Right cardiac atrium (tissue), 5 donors: ENCODE measurements around the gene C12orf76. TPM values are rescaled to one million over a fixed set of nuclear protein-coding genes. Genes with fewer than 3 reads are reported as not detected.

Source experiments
- ATAC-seq, 2 donors: fragments of 200-7000 bp; cut with Tn5 transposase; one replicate each; pipeline versions ENCODE4 v1.8.0 to v1.9.1; 2020; ENCODE audit warnings: moderate library complexity in 2 of 2, mild to moderate bottlenecking in 1 of 2
- DNase-seq, 3 donors: peaks; one replicate each; pipeline ENCODE4 v3.0.0-alpha.2; 2020
- H3K27ac ChIP-seq: one replicate; pipeline ENCODE4 v1.5.1; 2013; ENCODE audit warnings: mild to moderate bottlenecking, low read length, control low read depth, moderate library complexity
- H3K27me3 ChIP-seq: one replicate; pipeline ENCODE4 v1.6.1; 2013; ENCODE audit not compliant: control insufficient read depth, insufficient read depth
- H3K4me1 ChIP-seq: one replicate; pipeline ENCODE4 v1.6.1; 2013; ENCODE audit warnings: low read length; ENCODE audit not compliant: control insufficient read depth, insufficient read depth
- H3K4me3 ChIP-seq: one replicate; pipeline ENCODE4 v1.5.1; 2013; ENCODE audit warnings: low read length, control low read depth
- H3K9me3 ChIP-seq: one replicate; pipeline ENCODE4 v1.6.1; 2013; ENCODE audit warnings: low read length; ENCODE audit not compliant: control insufficient read depth
- WGBS: extraction: QIAGEN DNeasy Blood & Tissue Kit; methylation state at CpG from one replicate; pipeline ENCODE4 v1.1.7; 2013; 5-methylcytosine and 5-hydroxymethylcytosine counted together
- intact Hi-C, 4 donors: fragments of 100-400 bp; cut with DNase I; formaldehyde crosslinking; loops; one replicate each; pipeline versions ENCODE4 v1.11.0 to v1.14.0; 2022 to 2023
- polyA plus RNA-seq: library from polyadenylated mRNA; stranded (reverse); fragments of 200-250 nt; gene quantifications from one replicate; pipeline ENCODE4 v1.2.3, GENCODE V29; 2013
- total RNA-seq, 4 donors: library from RNA; stranded (reverse); fragmentation: NEBNext Ultra II Directional; extraction: Animal tissue kit (Norgen Biotek cat#: 25700); gene quantifications; one replicate each; pipeline ENCODE4 v1.2.1, GENCODE V29; 2021
- donor health status: healthy with polysubstance abuse.
- donor health status: DM: no; HTN: yes; CAD: no.
- donor health status: DM: no; HTN: no; CAD: no.
- donor health status: DM: no; HTN: yes; CAD: no; lungs with severe emphysema.
- donor health status: DM: yes; HTN: yes; CAD: no.

The C12orf76 gene
- total and polyA plus RNA-seq, 5 donors: 5.7 to 7.0 (median 6.8) TPM

DNA sequence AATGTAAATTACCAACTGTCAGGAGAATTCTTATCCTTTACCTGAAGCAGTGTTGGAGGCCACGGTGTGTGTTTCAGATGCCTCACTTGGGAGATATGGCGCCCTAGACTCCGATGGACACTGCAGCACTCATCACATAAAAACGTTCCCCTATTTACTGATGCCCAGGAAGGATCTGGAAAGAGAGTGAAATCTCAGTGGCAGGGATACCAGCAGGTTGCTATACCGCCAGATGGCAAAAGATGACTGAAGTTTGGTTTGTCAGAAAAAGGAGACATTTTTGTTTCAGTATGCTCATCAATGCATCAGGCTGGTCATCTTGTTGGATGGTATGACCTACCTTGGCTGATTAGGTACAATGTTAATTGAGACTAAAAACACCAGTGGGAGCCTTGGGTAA is 56.7 kb downstream of the C12orf76 start:
- intact Hi-C loops: no loop called here
- no peak for ATAC-seq
- no peak overlapping the region for H3K4me3 ChIP-seq

More for the DNA sequence above, 56.7 kb downstream of the C12orf76 start:
- Histone ChIP-seq H3K27ac (no peak overlapping the region), H3K9me3 (no peaks in the 10 kb centered on the region), H3K4me1 (peaks cover 4% of the 10 kb centered on the region), H3K27me3 (no peaks in the 10 kb centered on the region)
- DNase-seq: no peak
- 92% methylated on average over 5 of the region's 5 CpGs for WGBS

Other genes starting within 250 kb of the C12orf76 start
- 1 to 10 TPM; 1.1 to 1.4 (median 1.2) TPM for gene TRPV4, start 215.1 kb downstream of the C12orf76 start, total RNA-seq
- 0.57 TPM for gene TRPV4, start 215.1 kb downstream of the C12orf76 start, polyA plus RNA-seq
- gene GLTP, start 168.0 kb downstream of the C12orf76 start, total RNA-seq: 10 to 100 TPM; 20.5 to 26.8 (median 22.3) TPM
- gene GLTP, start 168.0 kb downstream of the C12orf76 start, polyA plus RNA-seq: 20.7 TPM
- gene TCHP, start 148.2 kb downstream of the C12orf76 start, total RNA-seq: 10 to 100 TPM in 3 of 4 donors, 1 to 10 TPM in 1; 7.1 to 13.5 (median 10.3) TPM
- 10.1 TPM for gene TCHP, start 148.2 kb downstream of the C12orf76 start, polyA plus RNA-seq
- gene GIT2, start 52.2 kb downstream of the C12orf76 start, total RNA-seq: 10 to 100 TPM; 31.7 to 44.6 (median 35.8) TPM
- gene GIT2, start 52.2 kb downstream of the C12orf76 start, polyA plus RNA-seq: 17.9 TPM
- gene ANKRD13A, start 49.1 kb downstream of the C12orf76 start, total RNA-seq: 10 to 100 TPM; 20.5 to 24.7 (median 21.1) TPM
- 9.6 TPM for gene ANKRD13A, start 49.1 kb downstream of the C12orf76 start, polyA plus RNA-seq
- 10 to 100 TPM in 3 of 4 donors, 1 to 10 TPM in 1; 9.6 to 14.9 (median 11.6) TPM for gene IFT81, start 75.8 kb upstream of the C12orf76 start, total RNA-seq
- 7.6 TPM for gene IFT81, start 75.8 kb upstream of the C12orf76 start, polyA plus RNA-seq
- 1,000 to 10,000 TPM; 2,744 to 3,920 (median 3,065) TPM for gene ATP2A2, start 232.7 kb upstream of the C12orf76 start, total RNA-seq
- 1,499 TPM for gene ATP2A2, start 232.7 kb upstream of the C12orf76 start, polyA plus RNA-seq